Neutrophil (primary cell): ENCODE data around the gene CACNA1C.

Experiments used
- H3K27ac ChIP-seq: fragments of 200-600 bp; sonication (generic); 2 replicates; pipeline ENCODE4 v1.5.1; 2016; ENCODE audit warnings: mild to moderate bottlenecking, moderate library complexity
- H3K27me3 ChIP-seq: fragments of 200-600 bp; sonication (generic); 2 replicates; pipeline ENCODE4 v1.6.0; 2016; ENCODE audit warnings: mild to moderate bottlenecking
- H3K36me3 ChIP-seq: fragments of 200-600 bp; sonication (generic); 2 replicates; pipeline ENCODE4 v1.5.1; 2017
- H3K4me1 ChIP-seq, 2 experiments: fragments of 200-600 bp in 1 of 2; sonication (generic) in 1 of 2; 1 replicate in 1 of 2; 2 replicates in 1 of 2; pipeline versions ENCODE4 v1.5.1 to v1.6.1; 2013 to 2016; ENCODE audit warnings: low read depth in 1 of 2, low read length in 1 of 2, mild to moderate bottlenecking in 1 of 2, moderate library complexity in 1 of 2; ENCODE audit not compliant: control insufficient read depth in 1 of 2, insufficient read depth in 1 of 2
- H3K4me3 ChIP-seq, 2 experiments: fragments of 200-600 bp in 1 of 2; sonication (generic) in 1 of 2; 1 replicate in 1 of 2; 2 replicates in 1 of 2; pipeline ENCODE4 v1.5.1; 2013 to 2016; ENCODE audit warnings: low read depth in 1 of 2, low read length in 1 of 2, mild to moderate bottlenecking in 1 of 2, moderate library complexity in 1 of 2
- H3K9me3 ChIP-seq: fragments of 200-600 bp; sonication (generic); 2 replicates; pipeline ENCODE4 v1.5.1; 2016
- TF ChIP-seq, protein P1 (sequence below): fragments of 200-600 bp; sonication (generic); IDR thresholded peaks from 2 replicates; pipeline ENCODE4 v1.5.1; 2016; ENCODE audit warnings: antibody characterized with exemption

Gene CACNA1C

DNA sequence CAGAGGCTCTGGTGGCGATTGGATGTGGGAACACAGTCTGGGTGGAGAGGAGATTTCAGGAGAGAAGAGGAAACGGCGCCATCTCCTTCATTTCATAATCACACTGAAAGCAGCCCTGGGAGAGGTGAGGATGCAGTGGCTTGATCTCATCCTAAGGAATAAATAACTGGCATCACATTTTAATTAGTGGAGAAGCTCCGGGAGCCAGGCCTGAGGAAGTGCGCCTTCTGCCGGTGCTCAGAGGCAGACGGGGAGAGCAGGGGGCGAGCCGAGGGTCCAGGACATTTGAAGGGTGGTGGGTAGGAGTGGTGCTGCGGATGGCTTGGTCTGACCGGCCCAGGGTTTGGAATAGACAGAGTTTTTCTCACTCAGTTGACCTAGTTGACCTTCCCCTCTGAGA lies 265.0 kb downstream of the CACNA1C start:
- Histone ChIP-seq H3K27me3 (no peaks in the 10 kb centered on the region), H3K36me3 (no peaks in the 10 kb centered on the region), H3K4me3 (no peak overlapping the region), H3K9me3 (no peaks in the 10 kb centered on the region), H3K4me1 (peaks cover 6 to 7% of the 10 kb centered on the region in 2 experiments), H3K27ac (no peak overlapping the region)
- TF ChIP-seq, protein P1, sequence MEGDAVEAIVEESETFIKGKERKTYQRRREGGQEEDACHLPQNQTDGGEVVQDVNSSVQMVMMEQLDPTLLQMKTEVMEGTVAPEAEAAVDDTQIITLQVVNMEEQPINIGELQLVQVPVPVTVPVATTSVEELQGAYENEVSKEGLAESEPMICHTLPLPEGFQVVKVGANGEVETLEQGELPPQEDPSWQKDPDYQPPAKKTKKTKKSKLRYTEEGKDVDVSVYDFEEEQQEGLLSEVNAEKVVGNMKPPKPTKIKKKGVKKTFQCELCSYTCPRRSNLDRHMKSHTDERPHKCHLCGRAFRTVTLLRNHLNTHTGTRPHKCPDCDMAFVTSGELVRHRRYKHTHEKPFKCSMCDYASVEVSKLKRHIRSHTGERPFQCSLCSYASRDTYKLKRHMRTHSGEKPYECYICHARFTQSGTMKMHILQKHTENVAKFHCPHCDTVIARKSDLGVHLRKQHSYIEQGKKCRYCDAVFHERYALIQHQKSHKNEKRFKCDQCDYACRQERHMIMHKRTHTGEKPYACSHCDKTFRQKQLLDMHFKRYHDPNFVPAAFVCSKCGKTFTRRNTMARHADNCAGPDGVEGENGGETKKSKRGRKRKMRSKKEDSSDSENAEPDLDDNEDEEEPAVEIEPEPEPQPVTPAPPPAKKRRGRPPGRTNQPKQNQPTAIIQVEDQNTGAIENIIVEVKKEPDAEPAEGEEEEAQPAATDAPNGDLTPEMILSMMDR = no peak

DNA sequence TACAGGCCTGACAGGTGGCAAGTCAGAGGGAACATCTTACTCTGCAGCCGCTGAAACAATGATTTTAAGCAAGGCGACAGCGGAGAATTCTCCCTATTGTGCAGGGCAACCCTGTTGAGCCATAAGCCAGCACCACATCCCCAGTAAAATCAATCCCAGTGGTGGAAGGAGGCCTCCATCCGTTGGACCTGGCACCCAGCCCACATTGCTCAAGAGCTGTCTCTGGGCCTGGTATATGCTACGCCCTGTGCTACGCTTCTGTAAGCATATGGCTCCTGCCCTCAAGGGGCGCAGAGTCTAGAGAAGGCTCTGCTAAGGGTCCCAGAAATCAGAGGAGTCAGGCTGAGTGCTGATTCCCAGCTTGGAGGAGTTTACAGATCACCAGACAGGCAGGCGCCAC lies 265.5 kb downstream of the CACNA1C start:
- Histone ChIP-seq H3K4me3 (no peak overlapping the region), H3K27ac (no peak overlapping the region), H3K36me3 (no peaks in the 10 kb centered on the region), H3K27me3 (no peaks in the 10 kb centered on the region), H3K4me1 (peaks cover 11 to 12% of the 10 kb centered on the region in 2 experiments), H3K9me3 (no peaks in the 10 kb centered on the region)
- TF ChIP-seq, protein P1 = no peak

DNA sequence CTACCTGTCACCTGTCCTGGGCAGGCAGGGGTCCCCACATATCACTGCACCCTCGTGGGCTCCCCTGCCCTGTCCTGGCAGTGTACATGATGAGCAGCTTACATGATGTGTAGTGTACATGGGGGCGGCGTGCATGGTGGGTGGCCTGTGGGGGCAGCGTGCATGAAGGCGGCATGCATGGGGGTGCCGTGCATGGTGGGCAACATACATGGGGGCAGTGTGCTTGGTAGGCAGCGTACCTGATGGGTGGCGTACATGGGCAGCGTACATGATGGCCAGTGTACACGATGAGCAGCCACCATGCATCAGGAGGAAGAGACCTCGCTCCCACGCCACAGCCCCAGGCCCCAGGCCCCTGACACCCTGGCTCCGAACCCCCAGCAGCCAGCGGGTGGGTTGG lies 266.3 kb downstream of the CACNA1C start:
- Histone ChIP-seq H3K9me3 (no peaks in the 10 kb centered on the region), H3K4me3 (no peak overlapping the region), H3K27me3 (no peaks in the 10 kb centered on the region), H3K4me1 (peaks cover 14 to 16% of the 10 kb centered on the region in 2 experiments), H3K27ac (no peak overlapping the region), H3K36me3 (no peaks in the 10 kb centered on the region)
- TF ChIP-seq, protein P1 = no peak

DNA sequence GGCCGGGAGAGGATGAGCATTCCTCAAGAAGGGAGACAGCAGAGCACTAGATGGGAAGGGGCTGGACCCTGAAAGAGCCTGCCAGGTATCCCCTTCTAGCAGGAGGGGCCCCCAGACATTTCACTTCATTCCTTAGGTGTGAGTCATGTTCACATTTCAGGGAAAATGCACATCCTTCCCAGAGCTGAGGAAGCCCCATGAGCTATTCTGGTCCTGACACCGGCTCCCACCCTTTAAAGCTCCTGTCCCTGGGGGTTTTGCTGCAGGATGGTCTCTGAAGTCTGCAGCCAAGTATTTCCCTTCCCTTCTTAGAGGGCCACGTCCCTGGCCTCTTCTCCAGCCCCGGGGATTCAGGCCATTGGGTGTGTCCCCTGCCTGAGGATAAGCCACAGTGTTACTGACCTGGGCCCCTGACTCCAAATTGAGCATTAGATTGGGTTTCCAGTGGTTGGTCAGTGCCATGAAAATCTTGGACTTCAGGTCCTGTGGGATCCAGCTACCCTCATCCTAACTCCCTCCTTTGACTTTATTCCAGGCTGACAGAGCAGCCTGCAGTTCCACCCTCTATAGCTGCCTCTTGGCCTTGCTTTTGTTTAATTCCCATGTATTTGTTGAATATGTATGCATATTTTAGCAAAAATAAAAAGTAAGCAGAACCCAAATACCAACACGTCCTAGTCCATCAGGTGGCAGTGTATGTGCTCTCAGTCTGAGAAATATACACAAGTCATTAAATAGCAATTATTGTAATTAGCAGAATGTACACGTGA lies 267.1 kb downstream of the CACNA1C start:
- Histone ChIP-seq H3K27ac (no peak overlapping the region), H3K9me3 (no peaks in the 10 kb centered on the region), H3K36me3 (no peaks in the 10 kb centered on the region), H3K27me3 (no peaks in the 10 kb centered on the region), H3K4me3 (no peak overlapping the region), H3K4me1 (peaks cover 14 to 16% of the 10 kb centered on the region in 2 experiments)
- TF ChIP-seq, protein P1 = no peak

DNA sequence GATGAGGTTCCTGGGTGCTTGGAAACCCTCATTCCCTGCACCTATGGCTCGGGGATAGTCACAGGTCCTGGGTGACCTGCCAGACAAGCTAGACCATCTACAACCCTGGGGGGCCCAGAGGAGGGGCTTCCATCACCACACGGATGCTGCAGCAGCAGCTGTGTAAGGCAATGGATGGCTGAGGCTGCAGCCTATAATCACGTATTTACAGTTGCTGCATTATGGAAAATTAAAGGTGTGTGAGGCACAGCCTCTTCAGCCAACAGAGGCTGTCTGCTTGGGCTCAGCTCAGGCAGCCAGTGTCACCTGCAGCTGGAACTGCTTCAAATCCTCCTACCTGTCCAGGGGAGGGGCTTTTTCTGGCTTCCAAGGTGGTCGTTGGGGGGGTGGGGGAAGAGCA lies 268.1 kb downstream of the CACNA1C start:
- no peaks in the 10 kb centered on the region for H3K36me3 ChIP-seq
- no peaks in the 10 kb centered on the region for H3K27me3 ChIP-seq
- TF ChIP-seq, protein P1 = no peak
- H3K4me3 ChIP-seq = no peak overlapping the region
- peaks cover 14 to 16% of the 10 kb centered on the region in 2 experiments for H3K4me1 ChIP-seq
- H3K9me3 ChIP-seq = no peaks in the 10 kb centered on the region
- H3K27ac ChIP-seq = no peak overlapping the region
